Cardiac fibroblast (primary cell): ENCODE data around the gene SDHA.

ENCODE experiments used
- DNase-seq, 2 donors: peaks; one replicate each; pipeline versions ENCODE4 v3.0.0 to v3.0.0-alpha.2; 2010; ENCODE audit warnings: low read depth in 2 of 2
- H3K4me3 ChIP-seq, 2 donors: replicated peaks in 1 of 2; 1 replicate in 1 of 2; 2 replicates in 1 of 2; pipeline ENCODE4 v1.5.1; 2011; ENCODE audit warnings: low read depth in 2 of 2, low read length in 2 of 2, mild to moderate bottlenecking in 2 of 2, moderate library complexity in 1 of 2
- TF ChIP-seq, protein P1 (sequence below): IDR thresholded peaks from one replicate; pipeline ENCODE4 v1.5.1; 2011; ENCODE audit warnings: low read depth, mild to moderate bottlenecking, low read length, inconsistent platforms

The SDHA gene

DNA sequence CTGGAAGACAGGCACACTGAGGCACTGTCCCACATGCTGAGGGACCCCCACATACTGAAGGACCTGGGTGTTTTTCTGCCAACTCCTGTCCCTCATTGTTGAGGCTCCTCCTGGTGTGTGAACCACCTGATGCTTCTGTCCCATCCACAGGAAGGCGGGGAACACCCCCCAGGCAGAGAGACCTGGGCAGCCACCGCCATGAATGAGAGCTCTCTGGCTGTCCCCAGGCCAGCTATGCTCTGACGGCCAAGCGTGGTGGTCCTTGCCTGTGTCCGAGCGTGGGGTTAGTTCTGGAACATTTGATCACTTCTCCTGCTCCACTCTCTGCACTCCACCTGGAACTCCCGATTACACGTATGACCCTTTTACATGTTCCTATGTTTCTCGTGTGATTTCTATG lies 38.7 kb upstream of the SDHA start:
- no peak for DNase-seq
- H3K4me3 ChIP-seq = no peak overlapping the region
- TF ChIP-seq, protein P1, sequence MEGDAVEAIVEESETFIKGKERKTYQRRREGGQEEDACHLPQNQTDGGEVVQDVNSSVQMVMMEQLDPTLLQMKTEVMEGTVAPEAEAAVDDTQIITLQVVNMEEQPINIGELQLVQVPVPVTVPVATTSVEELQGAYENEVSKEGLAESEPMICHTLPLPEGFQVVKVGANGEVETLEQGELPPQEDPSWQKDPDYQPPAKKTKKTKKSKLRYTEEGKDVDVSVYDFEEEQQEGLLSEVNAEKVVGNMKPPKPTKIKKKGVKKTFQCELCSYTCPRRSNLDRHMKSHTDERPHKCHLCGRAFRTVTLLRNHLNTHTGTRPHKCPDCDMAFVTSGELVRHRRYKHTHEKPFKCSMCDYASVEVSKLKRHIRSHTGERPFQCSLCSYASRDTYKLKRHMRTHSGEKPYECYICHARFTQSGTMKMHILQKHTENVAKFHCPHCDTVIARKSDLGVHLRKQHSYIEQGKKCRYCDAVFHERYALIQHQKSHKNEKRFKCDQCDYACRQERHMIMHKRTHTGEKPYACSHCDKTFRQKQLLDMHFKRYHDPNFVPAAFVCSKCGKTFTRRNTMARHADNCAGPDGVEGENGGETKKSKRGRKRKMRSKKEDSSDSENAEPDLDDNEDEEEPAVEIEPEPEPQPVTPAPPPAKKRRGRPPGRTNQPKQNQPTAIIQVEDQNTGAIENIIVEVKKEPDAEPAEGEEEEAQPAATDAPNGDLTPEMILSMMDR = no peak

DNA sequence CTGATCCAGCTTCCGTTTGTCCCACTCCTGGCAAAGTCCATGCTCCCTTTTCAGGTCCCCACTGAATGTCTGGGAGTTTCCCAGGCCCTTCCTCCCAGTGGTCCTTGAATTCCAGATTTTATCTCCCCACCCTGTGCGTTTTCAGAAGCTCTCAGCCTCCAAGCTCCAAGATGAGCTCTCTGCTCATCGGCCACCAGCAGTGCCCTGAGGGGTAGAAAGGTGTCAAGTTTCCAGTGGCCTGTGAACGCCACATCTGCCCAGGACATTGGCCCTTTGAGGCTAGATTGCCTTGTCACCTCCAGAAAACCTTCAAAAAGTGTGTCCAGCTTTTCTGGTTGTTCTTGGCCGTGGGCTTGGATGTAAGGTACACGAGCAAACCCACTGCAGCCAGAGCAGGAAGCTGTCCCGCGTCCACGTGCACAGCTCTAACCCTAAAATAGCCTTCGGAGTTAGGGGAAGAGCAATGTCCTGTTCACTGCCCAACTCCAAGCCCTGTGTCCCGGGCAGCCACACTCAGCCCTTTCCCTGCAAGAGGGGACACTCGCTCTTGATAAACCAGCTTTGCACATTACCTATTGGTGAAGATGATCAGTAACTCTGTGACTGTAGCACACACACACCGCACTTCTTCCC lies 37.7 kb upstream of the SDHA start:
- TF ChIP-seq, protein P1 = no peak
- no peak overlapping the region for H3K4me3 ChIP-seq
- DNase-seq = no peak

DNA sequence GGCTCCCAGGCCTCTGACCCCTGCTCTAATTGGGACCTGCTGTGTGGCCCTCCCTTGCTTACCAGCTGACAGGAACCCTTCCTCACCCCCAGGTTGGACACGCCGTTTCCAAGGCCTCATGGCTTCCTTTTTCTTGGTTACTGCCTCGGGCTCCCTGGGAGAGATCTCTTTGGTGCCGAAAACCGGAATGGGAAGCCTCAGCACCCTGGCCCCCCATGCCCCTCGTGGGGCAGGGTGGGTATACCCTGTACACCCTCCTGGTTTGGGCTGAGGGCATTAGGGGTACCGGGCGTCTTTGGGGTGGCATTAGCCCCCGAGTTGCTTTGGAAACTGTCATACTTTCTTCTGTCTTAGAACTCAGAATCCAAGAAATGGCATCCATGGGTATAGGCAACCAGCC lies 37.0 kb upstream of the SDHA start:
- DNase-seq = no peak
- TF ChIP-seq, protein P1 = no peak
- H3K4me3 ChIP-seq = no peak overlapping the region

DNA sequence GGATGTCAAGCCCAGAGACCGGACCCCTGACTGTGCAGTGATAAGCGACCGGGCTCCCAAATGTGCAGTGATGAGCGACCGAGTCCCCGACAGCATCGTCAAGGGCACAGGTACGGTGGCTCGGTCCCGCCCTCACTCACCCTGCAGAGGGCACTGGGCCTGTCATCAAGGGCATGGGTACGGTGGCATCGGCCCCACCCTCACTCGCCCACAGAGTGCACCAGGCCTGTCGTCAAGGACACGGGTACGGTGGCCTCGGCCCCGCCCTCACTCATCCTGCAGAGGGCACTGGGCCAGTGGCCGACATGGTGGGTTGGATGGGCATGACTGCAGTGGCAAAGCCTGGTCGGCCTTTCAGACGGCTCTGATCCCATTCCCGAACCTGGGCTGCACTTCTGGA lies 36.6 kb upstream of the SDHA start:
- no peak overlapping the region for H3K4me3 ChIP-seq
- no peak for DNase-seq
- TF ChIP-seq, protein P1 = no peak

DNA sequence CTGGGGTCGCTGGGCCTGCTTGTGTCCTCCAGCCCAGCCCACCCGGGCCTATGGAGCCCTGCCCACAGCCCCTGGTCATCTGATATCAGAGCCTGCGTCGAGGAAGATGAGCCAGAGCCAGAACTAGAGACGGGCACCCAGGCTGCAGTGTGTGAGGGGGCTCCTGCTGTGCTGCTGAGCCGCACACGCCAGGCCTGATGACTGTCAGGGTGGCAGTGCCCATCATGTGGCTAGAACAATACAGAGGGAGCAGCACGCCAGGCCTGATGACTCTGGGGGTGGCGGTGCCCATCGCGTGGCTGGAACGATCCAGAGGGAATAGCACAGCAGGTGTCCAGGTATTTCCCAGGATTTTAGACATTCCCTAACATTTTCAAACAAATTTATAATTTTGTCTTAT lies 36.0 kb upstream of the SDHA start:
- H3K4me3 ChIP-seq = no peak overlapping the region
- TF ChIP-seq, protein P1 = no peak
- DNase-seq = no peak

DNA sequence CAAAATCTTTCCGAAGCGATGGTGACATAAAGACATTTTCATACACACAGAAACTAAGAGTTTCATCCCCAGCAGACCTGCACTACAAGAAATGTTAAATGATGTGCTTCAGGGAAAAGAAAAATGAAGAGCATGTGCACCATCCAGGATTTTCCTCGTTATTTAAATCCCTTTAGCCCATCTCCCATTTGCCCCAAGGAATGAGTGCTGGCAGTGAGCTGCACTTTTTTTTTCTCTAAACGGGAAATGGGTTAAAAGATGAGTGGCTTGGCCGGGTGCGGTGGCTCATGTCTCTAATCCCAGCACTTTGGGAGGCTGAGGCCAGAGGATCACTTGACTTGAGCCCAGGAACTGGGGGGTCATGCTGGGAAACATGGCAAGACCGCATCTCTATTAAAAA lies 33.6 kb upstream of the SDHA start:
- TF ChIP-seq, protein P1 = no peak
- no peak overlapping the region for H3K4me3 ChIP-seq
- DNase-seq = no peak
